WTC11 (cell line): ENCODE measurements around the gene PDZRN3.

ENCODE experiments used
- ATF6 ChIP-seq: sonication (generic); formaldehyde crosslinking; IDR thresholded peaks from 2 replicates; pipeline ENCODE4 v1.8.1; 2023; ENCODE audit warnings: mild to moderate bottlenecking, missing genetic modification reagents
- FOXK1 ChIP-seq: sonication (generic); formaldehyde crosslinking; IDR thresholded peaks from 2 replicates; pipeline ENCODE4 v1.8.0; 2022; ENCODE audit warnings: mild to moderate bottlenecking, moderate library complexity, missing genetic modification reagents
- KAT7 ChIP-seq: sonication (generic); formaldehyde crosslinking; IDR thresholded peaks from 2 replicates; pipeline ENCODE4 v1.8.1; 2023; ENCODE audit warnings: missing genetic modification reagents, mild to moderate bottlenecking, borderline replicate concordance
- NFYB ChIP-seq: sonication (generic); formaldehyde crosslinking; conservative IDR thresholded peaks from 2 replicates; pipeline ENCODE4 v1.8.0; 2022; ENCODE audit warnings: low read depth, missing genetic modification reagents
- PREB ChIP-seq: sonication (generic); formaldehyde crosslinking; IDR thresholded peaks from 2 replicates; pipeline ENCODE4 v1.8.1; 2022; ENCODE audit warnings: mild to moderate bottlenecking, missing genetic modification reagents, moderate library complexity, borderline replicate concordance
- SP1 ChIP-seq: sonication (generic); formaldehyde crosslinking; conservative IDR thresholded peaks from 2 replicates; pipeline ENCODE4 v1.8.1; 2022; ENCODE audit warnings: missing genetic modification reagents
- TP53 ChIP-seq: sonication (generic); formaldehyde crosslinking; IDR thresholded peaks from 2 replicates; pipeline ENCODE4 v1.8.1; 2023; ENCODE audit warnings: mild to moderate bottlenecking, missing genetic modification reagents
- ZNF219 ChIP-seq: sonication (generic); formaldehyde crosslinking; IDR thresholded peaks from 2 replicates; pipeline ENCODE4 v1.8.0; 2023; ENCODE audit warnings: missing genetic modification reagents, mild to moderate bottlenecking, borderline replicate concordance
- ZNF263 ChIP-seq: sonication (generic); formaldehyde crosslinking; IDR thresholded peaks from 2 replicates; pipeline ENCODE4 v1.8.1; 2022; ENCODE audit warnings: low read depth, mild to moderate bottlenecking, moderate library complexity, missing genetic modification reagents
- TF ChIP-seq, protein P1 (sequence below): sonication (generic); formaldehyde crosslinking; IDR thresholded peaks from 2 replicates; pipeline ENCODE4 v1.8.1; 2022; ENCODE audit warnings: low read depth, missing genetic modification reagents, borderline replicate concordance
- TF ChIP-seq, protein P2 (sequence below): sonication (generic); formaldehyde crosslinking; IDR thresholded peaks from 2 replicates; pipeline ENCODE4 v1.8.0; 2023; ENCODE audit warnings: missing genetic modification reagents, mild to moderate bottlenecking, borderline replicate concordance
- TF ChIP-seq, protein P3 (sequence below): fragments of 200-600 bp; IDR thresholded peaks from 2 replicates; pipeline ENCODE4 v1.8.0; 2022; ENCODE audit warnings: antibody characterized with exemption
- TF ChIP-seq, protein P4 (sequence below): sonication (generic); formaldehyde crosslinking; IDR thresholded peaks from 2 replicates; pipeline ENCODE4 v1.8.0; 2022; ENCODE audit warnings: missing genetic modification reagents
- TF ChIP-seq, protein P5 (sequence below): sonication (generic); formaldehyde crosslinking; conservative IDR thresholded peaks from 2 replicates; pipeline ENCODE4 v1.8.1; 2022; ENCODE audit warnings: mild to moderate bottlenecking, missing genetic modification reagents

DNA sequence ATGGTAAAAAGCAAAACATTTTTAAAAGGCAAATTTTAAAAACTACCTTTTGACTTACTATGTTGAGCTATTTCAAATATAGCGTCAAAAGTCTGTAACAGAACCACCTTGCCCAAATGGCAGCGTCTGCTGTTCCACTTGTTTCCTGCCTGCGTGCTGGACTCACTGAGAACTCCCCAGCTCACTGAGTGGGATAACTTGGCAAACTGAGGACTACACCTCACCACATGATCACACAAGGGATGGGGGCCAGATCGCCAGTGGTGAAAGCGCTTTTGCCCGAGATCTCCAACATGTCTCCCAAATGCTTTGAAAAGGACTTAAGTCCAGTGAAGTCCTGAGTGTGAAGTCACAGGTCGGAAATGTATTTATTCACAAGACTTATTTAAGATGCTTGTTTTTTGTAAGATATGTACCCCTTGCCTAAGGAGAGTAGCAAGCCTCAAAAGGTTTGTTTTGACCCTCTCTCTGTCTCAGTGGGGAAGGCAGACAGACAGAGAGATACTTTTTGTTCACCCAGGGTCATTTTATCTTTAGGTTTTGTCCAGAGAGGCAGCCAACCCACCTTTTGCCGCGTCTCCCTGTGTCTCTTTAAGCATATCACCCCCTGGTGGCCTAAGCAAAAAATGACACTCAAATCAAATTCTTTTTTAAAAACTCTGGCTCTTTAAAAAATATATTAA lies 192.6 kb downstream of the PDZRN3 start:
- TF ChIP-seq SP1 (CRISPR knock-in tag), result no peak
- no peak for TF ChIP-seq ZNF219 (CRISPR knock-in tag)
- TF ChIP-seq, protein P1, sequence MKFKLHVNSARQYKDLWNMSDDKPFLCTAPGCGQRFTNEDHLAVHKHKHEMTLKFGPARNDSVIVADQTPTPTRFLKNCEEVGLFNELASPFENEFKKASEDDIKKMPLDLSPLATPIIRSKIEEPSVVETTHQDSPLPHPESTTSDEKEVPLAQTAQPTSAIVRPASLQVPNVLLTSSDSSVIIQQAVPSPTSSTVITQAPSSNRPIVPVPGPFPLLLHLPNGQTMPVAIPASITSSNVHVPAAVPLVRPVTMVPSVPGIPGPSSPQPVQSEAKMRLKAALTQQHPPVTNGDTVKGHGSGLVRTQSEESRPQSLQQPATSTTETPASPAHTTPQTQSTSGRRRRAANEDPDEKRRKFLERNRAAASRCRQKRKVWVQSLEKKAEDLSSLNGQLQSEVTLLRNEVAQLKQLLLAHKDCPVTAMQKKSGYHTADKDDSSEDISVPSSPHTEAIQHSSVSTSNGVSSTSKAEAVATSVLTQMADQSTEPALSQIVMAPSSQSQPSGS (CRISPR knock-in tag), result no peak
- no peak for TF ChIP-seq ATF6 (CRISPR knock-in tag)
- TF ChIP-seq, protein P2, sequence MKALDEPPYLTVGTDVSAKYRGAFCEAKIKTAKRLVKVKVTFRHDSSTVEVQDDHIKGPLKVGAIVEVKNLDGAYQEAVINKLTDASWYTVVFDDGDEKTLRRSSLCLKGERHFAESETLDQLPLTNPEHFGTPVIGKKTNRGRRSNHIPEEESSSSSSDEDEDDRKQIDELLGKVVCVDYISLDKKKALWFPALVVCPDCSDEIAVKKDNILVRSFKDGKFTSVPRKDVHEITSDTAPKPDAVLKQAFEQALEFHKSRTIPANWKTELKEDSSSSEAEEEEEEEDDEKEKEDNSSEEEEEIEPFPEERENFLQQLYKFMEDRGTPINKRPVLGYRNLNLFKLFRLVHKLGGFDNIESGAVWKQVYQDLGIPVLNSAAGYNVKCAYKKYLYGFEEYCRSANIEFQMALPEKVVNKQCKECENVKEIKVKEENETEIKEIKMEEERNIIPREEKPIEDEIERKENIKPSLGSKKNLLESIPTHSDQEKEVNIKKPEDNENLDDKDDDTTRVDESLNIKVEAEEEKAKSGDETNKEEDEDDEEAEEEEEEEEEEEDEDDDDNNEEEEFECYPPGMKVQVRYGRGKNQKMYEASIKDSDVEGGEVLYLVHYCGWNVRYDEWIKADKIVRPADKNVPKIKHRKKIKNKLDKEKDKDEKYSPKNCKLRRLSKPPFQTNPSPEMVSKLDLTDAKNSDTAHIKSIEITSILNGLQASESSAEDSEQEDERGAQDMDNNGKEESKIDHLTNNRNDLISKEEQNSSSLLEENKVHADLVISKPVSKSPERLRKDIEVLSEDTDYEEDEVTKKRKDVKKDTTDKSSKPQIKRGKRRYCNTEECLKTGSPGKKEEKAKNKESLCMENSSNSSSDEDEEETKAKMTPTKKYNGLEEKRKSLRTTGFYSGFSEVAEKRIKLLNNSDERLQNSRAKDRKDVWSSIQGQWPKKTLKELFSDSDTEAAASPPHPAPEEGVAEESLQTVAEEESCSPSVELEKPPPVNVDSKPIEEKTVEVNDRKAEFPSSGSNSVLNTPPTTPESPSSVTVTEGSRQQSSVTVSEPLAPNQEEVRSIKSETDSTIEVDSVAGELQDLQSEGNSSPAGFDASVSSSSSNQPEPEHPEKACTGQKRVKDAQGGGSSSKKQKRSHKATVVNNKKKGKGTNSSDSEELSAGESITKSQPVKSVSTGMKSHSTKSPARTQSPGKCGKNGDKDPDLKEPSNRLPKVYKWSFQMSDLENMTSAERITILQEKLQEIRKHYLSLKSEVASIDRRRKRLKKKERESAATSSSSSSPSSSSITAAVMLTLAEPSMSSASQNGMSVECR (CRISPR knock-in tag), result no peak
- no peak for TF ChIP-seq NFYB
- TF ChIP-seq, protein P3, sequence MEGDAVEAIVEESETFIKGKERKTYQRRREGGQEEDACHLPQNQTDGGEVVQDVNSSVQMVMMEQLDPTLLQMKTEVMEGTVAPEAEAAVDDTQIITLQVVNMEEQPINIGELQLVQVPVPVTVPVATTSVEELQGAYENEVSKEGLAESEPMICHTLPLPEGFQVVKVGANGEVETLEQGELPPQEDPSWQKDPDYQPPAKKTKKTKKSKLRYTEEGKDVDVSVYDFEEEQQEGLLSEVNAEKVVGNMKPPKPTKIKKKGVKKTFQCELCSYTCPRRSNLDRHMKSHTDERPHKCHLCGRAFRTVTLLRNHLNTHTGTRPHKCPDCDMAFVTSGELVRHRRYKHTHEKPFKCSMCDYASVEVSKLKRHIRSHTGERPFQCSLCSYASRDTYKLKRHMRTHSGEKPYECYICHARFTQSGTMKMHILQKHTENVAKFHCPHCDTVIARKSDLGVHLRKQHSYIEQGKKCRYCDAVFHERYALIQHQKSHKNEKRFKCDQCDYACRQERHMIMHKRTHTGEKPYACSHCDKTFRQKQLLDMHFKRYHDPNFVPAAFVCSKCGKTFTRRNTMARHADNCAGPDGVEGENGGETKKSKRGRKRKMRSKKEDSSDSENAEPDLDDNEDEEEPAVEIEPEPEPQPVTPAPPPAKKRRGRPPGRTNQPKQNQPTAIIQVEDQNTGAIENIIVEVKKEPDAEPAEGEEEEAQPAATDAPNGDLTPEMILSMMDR, result peak; percentile 54
- TF ChIP-seq, protein P4, sequence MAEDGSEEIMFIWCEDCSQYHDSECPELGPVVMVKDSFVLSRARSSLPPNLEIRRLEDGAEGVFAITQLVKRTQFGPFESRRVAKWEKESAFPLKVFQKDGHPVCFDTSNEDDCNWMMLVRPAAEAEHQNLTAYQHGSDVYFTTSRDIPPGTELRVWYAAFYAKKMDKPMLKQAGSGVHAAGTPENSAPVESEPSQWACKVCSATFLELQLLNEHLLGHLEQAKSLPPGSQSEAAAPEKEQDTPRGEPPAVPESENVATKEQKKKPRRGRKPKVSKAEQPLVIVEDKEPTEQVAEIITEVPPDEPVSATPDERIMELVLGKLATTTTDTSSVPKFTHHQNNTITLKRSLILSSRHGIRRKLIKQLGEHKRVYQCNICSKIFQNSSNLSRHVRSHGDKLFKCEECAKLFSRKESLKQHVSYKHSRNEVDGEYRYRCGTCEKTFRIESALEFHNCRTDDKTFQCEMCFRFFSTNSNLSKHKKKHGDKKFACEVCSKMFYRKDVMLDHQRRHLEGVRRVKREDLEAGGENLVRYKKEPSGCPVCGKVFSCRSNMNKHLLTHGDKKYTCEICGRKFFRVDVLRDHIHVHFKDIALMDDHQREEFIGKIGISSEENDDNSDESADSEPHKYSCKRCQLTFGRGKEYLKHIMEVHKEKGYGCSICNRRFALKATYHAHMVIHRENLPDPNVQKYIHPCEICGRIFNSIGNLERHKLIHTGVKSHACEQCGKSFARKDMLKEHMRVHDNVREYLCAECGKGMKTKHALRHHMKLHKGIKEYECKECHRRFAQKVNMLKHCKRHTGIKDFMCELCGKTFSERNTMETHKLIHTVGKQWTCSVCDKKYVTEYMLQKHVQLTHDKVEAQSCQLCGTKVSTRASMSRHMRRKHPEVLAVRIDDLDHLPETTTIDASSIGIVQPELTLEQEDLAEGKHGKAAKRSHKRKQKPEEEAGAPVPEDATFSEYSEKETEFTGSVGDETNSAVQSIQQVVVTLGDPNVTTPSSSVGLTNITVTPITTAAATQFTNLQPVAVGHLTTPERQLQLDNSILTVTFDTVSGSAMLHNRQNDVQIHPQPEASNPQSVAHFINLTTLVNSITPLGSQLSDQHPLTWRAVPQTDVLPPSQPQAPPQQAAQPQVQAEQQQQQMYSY, result no peak
- no peak for TF ChIP-seq ZNF263 (CRISPR knock-in tag)
- TF ChIP-seq FOXK1 (CRISPR knock-in tag), result no peak
- TF ChIP-seq, protein P5, sequence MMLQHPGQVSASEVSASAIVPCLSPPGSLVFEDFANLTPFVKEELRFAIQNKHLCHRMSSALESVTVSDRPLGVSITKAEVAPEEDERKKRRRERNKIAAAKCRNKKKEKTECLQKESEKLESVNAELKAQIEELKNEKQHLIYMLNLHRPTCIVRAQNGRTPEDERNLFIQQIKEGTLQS, result no peak
- TF ChIP-seq TP53 (CRISPR knock-in tag), result no peak
- TF ChIP-seq KAT7 (CRISPR knock-in tag), result no peak
- TF ChIP-seq PREB (CRISPR knock-in tag), result no peak
